Large intestine (tissue), 3 donors: ENCODE results near the gene RNF149. TPM values are rescaled to one million over a fixed set of nuclear protein-coding genes. Genes with fewer than 3 reads are reported as not detected.
"Not testable (repeated sequence)": the region's sequence is repeated elsewhere in the genome, so short reads cannot be mapped to it uniquely, and the experiment has no call there.

Experiments used
- DNase-seq, 2 donors: peaks; one replicate each; pipeline versions ENCODE4 v3.0.0 to v3.0.0-alpha.2; 2013
- H3K27ac ChIP-seq: one replicate; pipeline ENCODE4 v1.5.1; 2013; ENCODE audit warnings: low read length
- H3K27me3 ChIP-seq: 2 replicates; pipeline ENCODE4 v1.6.1; 2013; ENCODE audit warnings: low read length; ENCODE audit not compliant: control insufficient read depth, insufficient read depth
- H3K36me3 ChIP-seq: 2 replicates; pipeline ENCODE4 v1.6.1; 2013; ENCODE audit warnings: low read length; ENCODE audit not compliant: control insufficient read depth, insufficient read depth
- H3K4me1 ChIP-seq: one replicate; pipeline ENCODE4 v1.6.1; 2013; ENCODE audit warnings: low read length; ENCODE audit not compliant: control insufficient read depth, insufficient read depth
- H3K4me3 ChIP-seq: one replicate; pipeline ENCODE4 v1.5.1; 2013; ENCODE audit warnings: low read length
- H3K9me3 ChIP-seq: one replicate; pipeline ENCODE4 v1.6.1; 2013; ENCODE audit warnings: mild to moderate bottlenecking, low read depth, low read length, moderate library complexity; ENCODE audit not compliant: control insufficient read depth
- WGBS: methylation state at CpG from one replicate; pipeline ENCODE4 v1.1.5; 2013; ENCODE audit warnings: low lambda C conversion rate; ENCODE audit not compliant: insufficient coverage; 5-methylcytosine and 5-hydroxymethylcytosine counted together
- polyA plus RNA-seq: library from polyadenylated mRNA; unstranded; fragments of 120-200 nt; gene quantifications from one replicate; pipeline ENCODE4 v1.2.1, GENCODE V29; 2013

The RNF149 gene
- polyA plus RNA-seq, 1 donor: 68.9 TPM

- H3K36me3 ChIP-seq, DNase-seq, H3K27me3 ChIP-seq, H3K9me3 ChIP-seq: not testable (repeated sequence)
- peak overlapping the region; percentile 87 for H3K27ac ChIP-seq
- peaks cover 11% of the 10 kb centered on the region for H3K4me1 ChIP-seq
- WGBS: no CpG with 5 or more reads among the region's 10 CpGs
- peak overlapping the region; percentile 62 for H3K4me3 ChIP-seq
These were observed 57.2 kb downstream of the RNF149 start for GRCh38 chr2:101251246-101251781.

DNA sequence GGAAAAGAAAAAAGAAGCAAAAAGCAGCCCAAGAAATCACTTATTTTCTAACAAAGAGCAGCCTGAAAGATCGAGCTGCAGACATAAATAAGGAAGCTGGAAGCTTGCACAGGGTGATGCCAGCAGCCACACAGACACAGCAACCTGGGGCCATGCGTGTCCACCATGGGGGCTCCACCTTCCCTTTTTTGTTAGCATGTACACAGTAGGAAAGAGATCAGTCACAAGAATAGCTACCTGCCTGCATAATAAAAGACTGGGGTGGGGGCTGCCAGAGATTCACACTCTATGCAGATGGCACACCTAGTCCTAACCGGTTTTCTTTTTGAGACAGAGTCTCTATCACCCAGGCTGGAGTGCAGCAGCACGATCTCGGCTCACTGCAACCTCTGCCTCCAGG is 58.7 kb downstream of the RNF149 start:
- no peaks in the 10 kb centered on the region for H3K36me3 ChIP-seq

DNA sequence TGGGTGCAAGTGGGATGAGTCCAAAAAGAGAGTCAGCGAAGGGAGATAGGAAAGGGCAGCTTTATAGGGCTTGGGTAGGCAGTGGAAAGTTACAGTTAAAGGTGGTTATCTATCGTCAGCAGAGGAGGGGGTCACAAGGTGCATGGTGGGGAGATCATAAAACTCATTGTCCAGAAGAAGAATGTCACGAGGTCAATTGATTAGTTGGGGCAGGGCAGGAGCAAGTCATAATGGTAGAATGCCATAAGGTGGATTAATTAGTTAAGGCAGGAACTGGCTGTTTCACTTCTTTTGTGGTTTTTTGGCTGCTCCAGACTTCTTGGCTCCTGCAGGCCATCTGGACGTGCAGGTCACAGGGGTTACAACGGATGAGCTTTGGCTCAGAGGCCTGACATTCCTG is 59.7 kb downstream of the RNF149 start:
- not testable (repeated sequence) for H3K27ac ChIP-seq, DNase-seq, H3K27me3 ChIP-seq, H3K36me3 ChIP-seq, H3K9me3 ChIP-seq, H3K4me1 ChIP-seq, H3K4me3 ChIP-seq
- 90% methylated on average over 3 of the region's 5 CpGs for WGBS

More for the DNA sequence above, 58.7 kb downstream of the RNF149 start:
- no peak for DNase-seq
- no peaks in the 10 kb centered on the region for H3K9me3 ChIP-seq
- no peak overlapping the region for H3K27ac ChIP-seq
- H3K4me1 ChIP-seq: peaks cover 17% of the 10 kb centered on the region
- no peak overlapping the region for H3K4me3 ChIP-seq
- H3K27me3 ChIP-seq: no peaks in the 10 kb centered on the region
- WGBS: no CpG with 5 or more reads among the region's 5 CpGs

GRCh38 chr2:101245468-101245867 is 63.0 kb downstream of the RNF149 start:
- not testable (repeated sequence) for H3K36me3 ChIP-seq, H3K9me3 ChIP-seq, H3K27me3 ChIP-seq, H3K4me1 ChIP-seq, H3K4me3 ChIP-seq, DNase-seq
- WGBS: 80% methylated on average over 1 of the region's 5 CpGs
- H3K27ac ChIP-seq: peak overlapping the region; percentile 29

DNA sequence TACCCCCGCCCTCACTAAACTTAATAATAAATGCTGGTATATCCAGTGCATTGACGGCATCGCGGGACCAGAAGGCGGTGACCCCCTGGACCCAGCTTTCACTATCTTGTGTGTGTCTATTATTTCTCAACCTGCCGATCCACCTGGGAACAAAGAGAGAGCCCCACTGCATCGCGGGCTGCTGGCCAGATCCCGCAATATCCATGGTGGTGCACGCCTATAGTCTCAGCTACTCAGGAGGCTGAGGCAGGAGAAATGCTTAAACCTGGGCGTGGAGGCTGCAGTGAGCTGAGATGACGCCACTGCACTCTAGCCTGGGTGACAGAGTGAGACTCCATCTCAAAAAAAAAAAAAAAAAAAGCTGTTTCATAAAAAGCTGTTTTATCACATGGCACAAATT is 63.6 kb downstream of the RNF149 start:
- H3K27me3 ChIP-seq, H3K9me3 ChIP-seq, H3K36me3 ChIP-seq, H3K4me3 ChIP-seq, DNase-seq: not testable (repeated sequence)
- no CpG with 5 or more reads among the region's 12 CpGs for WGBS
- Histone ChIP-seq H3K4me1 (peaks cover 12% of the 10 kb centered on the region), H3K27ac (peak overlapping the region; percentile 29)

DNA sequence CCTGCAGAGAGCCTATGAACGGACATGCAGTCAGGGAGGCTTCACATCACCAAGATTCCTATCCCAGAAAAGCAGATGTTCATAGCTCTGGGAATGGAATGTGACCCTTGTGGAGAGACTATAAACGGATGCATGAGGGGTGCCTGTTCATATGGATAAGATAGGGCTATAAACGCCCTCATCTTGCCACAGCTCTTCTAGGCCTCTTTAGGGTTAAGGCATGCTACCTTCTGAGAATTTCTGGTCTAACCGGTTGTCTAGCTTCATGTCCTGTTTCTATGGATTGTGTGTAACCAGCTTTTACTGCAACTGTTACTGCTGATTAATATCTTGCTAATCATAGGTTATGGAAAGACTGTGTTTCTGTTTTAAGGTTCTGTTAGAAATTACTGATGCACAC is 64.1 kb downstream of the RNF149 start:
- H3K4me3 ChIP-seq, H3K9me3 ChIP-seq, H3K27me3 ChIP-seq, H3K36me3 ChIP-seq: not testable (repeated sequence)
- H3K4me1 ChIP-seq: peaks cover 12% of the 10 kb centered on the region
- no CpG with 5 or more reads among the region's 4 CpGs for WGBS
- H3K27ac ChIP-seq: peak overlapping the region; percentile 32
- DNase-seq: peak in 1 of 2 donors; percentile 46

DNA sequence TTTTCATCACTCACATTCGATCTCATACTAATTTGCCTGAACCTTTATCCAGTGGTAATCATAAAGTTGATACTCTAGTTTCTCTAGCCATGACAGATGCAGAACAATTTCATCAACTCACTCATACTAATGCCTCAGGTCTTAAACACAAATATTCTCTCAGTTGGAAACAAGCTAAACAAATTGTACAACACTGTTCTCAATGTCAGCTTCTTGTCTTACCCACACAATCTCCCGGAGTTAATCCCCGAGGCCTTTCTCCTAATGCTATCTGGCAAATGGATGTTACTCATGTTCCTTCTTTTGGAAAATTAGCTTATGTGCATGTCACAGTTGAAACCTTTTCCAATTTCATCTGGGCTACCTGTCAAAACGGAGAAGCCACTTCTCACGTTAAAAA is 67.3 kb downstream of the RNF149 start:
- H3K4me3 ChIP-seq: no peak overlapping the region
- no peaks in the 10 kb centered on the region for H3K27me3 ChIP-seq
- H3K9me3 ChIP-seq: peaks cover 2% of the 10 kb centered on the region
- DNase-seq: no peak
- 94% methylated on average over 5 of the region's 5 CpGs for WGBS
- no peak overlapping the region for H3K27ac ChIP-seq
- peaks cover 29% of the 10 kb centered on the region for H3K4me1 ChIP-seq
- no peaks in the 10 kb centered on the region for H3K36me3 ChIP-seq

DNA sequence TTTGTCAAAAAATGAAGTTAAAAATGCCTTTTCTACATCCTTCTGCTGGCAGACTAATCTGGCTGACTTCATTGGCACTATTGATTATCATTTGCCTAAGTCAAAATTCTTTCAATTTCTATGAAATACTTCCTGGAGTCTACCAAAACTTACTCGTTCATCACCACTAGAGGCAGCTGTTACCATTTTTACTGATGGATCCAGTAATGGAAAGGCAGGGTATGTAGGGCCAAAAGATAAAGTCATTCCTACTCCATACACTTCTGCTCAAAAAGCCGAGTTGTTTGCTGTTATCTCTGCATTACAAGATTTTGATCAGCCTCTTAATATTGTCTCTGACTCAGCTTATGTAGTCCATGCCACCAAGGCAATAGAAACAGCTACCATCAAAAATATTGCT is 67.8 kb downstream of the RNF149 start:
- not testable (repeated sequence) for H3K4me3 ChIP-seq, H3K27me3 ChIP-seq, H3K9me3 ChIP-seq, H3K36me3 ChIP-seq
- WGBS: no CpG with 5 or more reads among the region's 2 CpGs
- peak in 1 of 2 donors; percentile 44 for DNase-seq
- H3K27ac ChIP-seq: peak overlapping the region; percentile 83
- H3K4me1 ChIP-seq: peaks cover 24% of the 10 kb centered on the region

GRCh38 chr2:101239760-101240118 is 68.8 kb downstream of the RNF149 start:
- H3K9me3 ChIP-seq, DNase-seq, H3K36me3 ChIP-seq, H3K27me3 ChIP-seq: not testable (repeated sequence)
- peak overlapping the region; percentile 83 for H3K27ac ChIP-seq
- H3K4me1 ChIP-seq: peaks cover 25% of the 10 kb centered on the region
- H3K4me3 ChIP-seq: peak overlapping the region; percentile 37
- WGBS: no CpG with 5 or more reads among the region's 2 CpGs

- peaks cover 11% of the 10 kb centered on the region for H3K9me3 ChIP-seq
- H3K27ac ChIP-seq: peak overlapping the region; percentile 83
- H3K27me3 ChIP-seq: no peaks in the 10 kb centered on the region
- DNase-seq: peak; percentile 72 to 90
- peak overlapping the region; percentile 37 for H3K4me3 ChIP-seq
- WGBS: 64% methylated on average over 3 of the region's 12 CpGs
- peaks cover 29% of the 10 kb centered on the region for H3K4me1 ChIP-seq
- no peaks in the 10 kb centered on the region for H3K36me3 ChIP-seq
These were observed 69.4 kb downstream of the RNF149 start for GRCh38 chr2:101238930-101239759.

GRCh38 chr2:101237944-101238343 is 70.6 kb downstream of the RNF149 start:
- H3K9me3 ChIP-seq: peaks cover 21% of the 10 kb centered on the region

More at GRCh38 chr2:101237944-101238343, 70.6 kb downstream of the RNF149 start:
- not testable (repeated sequence) for H3K36me3 ChIP-seq, H3K27me3 ChIP-seq, H3K4me3 ChIP-seq
- Histone ChIP-seq H3K4me1 (peaks cover 33% of the 10 kb centered on the region), H3K27ac (peak overlapping the region; percentile 77)
- peak in 1 of 2 donors; percentile 75 for DNase-seq
- no CpG with 5 or more reads among the region's 5 CpGs for WGBS
